WI38 (cell line): Measurements from ENCODE around the gene KRT9.

Source experiments
- H3K4me3 ChIP-seq: 2 replicates; pipeline ENCODE4 v1.5.1; 2011; ENCODE audit warnings: low read depth, mild to moderate bottlenecking, control low read depth, low read length
- CTCF ChIP-seq: IDR thresholded peaks from 2 replicates; pipeline ENCODE4 v1.5.1; 2012; ENCODE audit warnings: low read depth, mild to moderate bottlenecking, control low read depth, low read length

Gene KRT9

GRCh38 chr17:41539071-41539492, 32.8 kb downstream of the KRT9 start:
- H3K4me3 ChIP-seq, result no peak overlapping the region
- TF ChIP-seq CTCF, result no peak

- TF ChIP-seq CTCF, result no peak
Observed at GRCh38 chr17:41538565-41538991, 33.3 kb downstream of the KRT9 start.

GRCh38 chr17:41537990-41538389, 33.9 kb downstream of the KRT9 start:
- no peak overlapping the region for H3K4me3 ChIP-seq
- TF ChIP-seq CTCF, result no peak

More at GRCh38 chr17:41538565-41538991, 33.3 kb downstream of the KRT9 start:
- H3K4me3 ChIP-seq, result no peak overlapping the region

- TF ChIP-seq CTCF, result no peak
Observed at GRCh38 chr17:41537614-41537954, 34.3 kb downstream of the KRT9 start.

GRCh38 chr17:41536741-41537613, 34.9 kb downstream of the KRT9 start:
- H3K4me3 ChIP-seq, result no peak overlapping the region
- no peak for TF ChIP-seq CTCF

More at GRCh38 chr17:41537614-41537954, 34.3 kb downstream of the KRT9 start:
- no peak overlapping the region for H3K4me3 ChIP-seq

GRCh38 chr17:41535764-41536481, 35.9 kb downstream of the KRT9 start:
- TF ChIP-seq CTCF, result no peak
- H3K4me3 ChIP-seq, result no peak overlapping the region

- no peak overlapping the region for H3K4me3 ChIP-seq
- no peak for TF ChIP-seq CTCF
Observed at GRCh38 chr17:41534899-41535546, 36.8 kb downstream of the KRT9 start.
